ENCODE results near the gene NFATC2IP. TPM values are rescaled to one million over a fixed set of nuclear protein-coding genes. Genes with fewer than 3 reads are reported as not detected.
"Not testable (repeated sequence)": the region's sequence is repeated elsewhere in the genome, so short reads cannot be mapped to it uniquely, and the experiment has no call there.

NFATC2IP gene
- total and polyA plus RNA-seq, 2 experiments from 2014 or later: 11.4 to 16.8 TPM

GRCh38 chr16:28924399-28924761 is 26.4 kb upstream of the NFATC2IP start:
- no peak overlapping the region for H2AFZ ChIP-seq
- no peak overlapping the region for H3K9ac ChIP-seq
- WGBS, 2 experiments (ENCODE audit: low coverage in 1 of 2, low lambda C conversion rate in 2 of 2, missing lambda C conversion rate in 2 of 2): 34 to 48% methylated on average over 10 to 15 of the region's 15 CpGs

GRCh38 chr16:28924762-28925385 is 25.9 kb upstream of the NFATC2IP start, which contains the start of gene RABEP2:
Gene RABEP2 (minus strand): TSS chr16:28925238. CDS start chr16:28925163, 75 bp downstream.
- Histone ChIP-seq H3K9me2 (ENCODE audit: insufficient read depth) (no peaks in the 10 kb centered on the region), H3K36me3 (ENCODE audit: low read depth) (no peaks in the 10 kb centered on the region), H3K79me2 (ENCODE audit: insufficient read depth) (no peaks in the 10 kb centered on the region), H3K4me2 (ENCODE audit: unreplicated experiment) (peak within 1 kb of the TSS; percentile 86), H3K4me1 (ENCODE audit: insufficient read depth) (no peaks in the 10 kb centered on the region), H3F3A (ENCODE audit: insufficient read depth) (peaks cover 8% of the 10 kb centered on the region; the same call in 1 of the 2 replicates), H3K4me3 (peak within 1 kb of the TSS; percentile 85), H3K9me3 (ENCODE audit: low read depth) (no peaks in the 10 kb centered on the region), H3K27me3 (replicated peaks; ENCODE audit: insufficient read depth) (no peaks in the 10 kb centered on the region), H3K27ac (peak within 1 kb of the TSS; percentile 89), H2AFZ (peak within 1 kb of the TSS; percentile 92), H3K9ac (peak within 1 kb of the TSS; percentile 94), H4K20me1 (ENCODE audit: insufficient read depth) (no peaks in the 10 kb centered on the region)
- in situ Hi-C loops (cut with MboI): loop anchor here (25.0 kb wide), 1 partner anchor 388 kb away; the partner anchor contains the start of gene NUPR1
- DNase-seq: peak; percentile 94
- WGBS, 2 experiments (ENCODE audit: low coverage in 1 of 2, low lambda C conversion rate in 2 of 2, missing lambda C conversion rate in 2 of 2): 2 to 5% methylated on average over 13 to 63 of the region's 66 CpGs
- no peak for TF ChIP-seq EZH2phosphoT487 (IDR thresholded peaks at IDR 0.05; ENCODE audit: insufficient read depth, low read depth)
- TF ChIP-seq EZH2 (IDR thresholded peaks at IDR 0.05; ENCODE audit: insufficient read depth, poor library complexity, severe bottlenecking): no peak

More at GRCh38 chr16:28924399-28924761, 26.4 kb upstream of the NFATC2IP start:
- peak overlapping the region; percentile 55 for H3K4me2 ChIP-seq (ENCODE audit: unreplicated experiment)
- no peaks in the 10 kb centered on the region for H3K4me1 ChIP-seq (ENCODE audit: insufficient read depth)
- H3K9me2 ChIP-seq (ENCODE audit: insufficient read depth): no peaks in the 10 kb centered on the region
- no peaks in the 10 kb centered on the region for H3K79me2 ChIP-seq (ENCODE audit: insufficient read depth)
- in situ Hi-C loops (cut with MboI): no loop called here
- H3K27ac ChIP-seq: no peak overlapping the region
- H3K4me3 ChIP-seq: peak overlapping the region; percentile 85
- H3K27me3 ChIP-seq (replicated peaks; ENCODE audit: insufficient read depth): no peaks in the 10 kb centered on the region
- no peaks in the 10 kb centered on the region for H3K36me3 ChIP-seq (ENCODE audit: low read depth)
- DNase-seq: no peak
- H3F3A ChIP-seq (ENCODE audit: insufficient read depth): peaks cover 8% of the 10 kb centered on the region; the same call in 1 of the 2 replicates
- no peaks in the 10 kb centered on the region for H4K20me1 ChIP-seq (ENCODE audit: insufficient read depth)
- TF ChIP-seq EZH2phosphoT487 (IDR thresholded peaks at IDR 0.05; ENCODE audit: insufficient read depth, low read depth) (no peak), EZH2 (IDR thresholded peaks at IDR 0.05; ENCODE audit: insufficient read depth, poor library complexity, severe bottlenecking) (no peak)
- no peaks in the 10 kb centered on the region for H3K9me3 ChIP-seq (ENCODE audit: low read depth)

DNA sequence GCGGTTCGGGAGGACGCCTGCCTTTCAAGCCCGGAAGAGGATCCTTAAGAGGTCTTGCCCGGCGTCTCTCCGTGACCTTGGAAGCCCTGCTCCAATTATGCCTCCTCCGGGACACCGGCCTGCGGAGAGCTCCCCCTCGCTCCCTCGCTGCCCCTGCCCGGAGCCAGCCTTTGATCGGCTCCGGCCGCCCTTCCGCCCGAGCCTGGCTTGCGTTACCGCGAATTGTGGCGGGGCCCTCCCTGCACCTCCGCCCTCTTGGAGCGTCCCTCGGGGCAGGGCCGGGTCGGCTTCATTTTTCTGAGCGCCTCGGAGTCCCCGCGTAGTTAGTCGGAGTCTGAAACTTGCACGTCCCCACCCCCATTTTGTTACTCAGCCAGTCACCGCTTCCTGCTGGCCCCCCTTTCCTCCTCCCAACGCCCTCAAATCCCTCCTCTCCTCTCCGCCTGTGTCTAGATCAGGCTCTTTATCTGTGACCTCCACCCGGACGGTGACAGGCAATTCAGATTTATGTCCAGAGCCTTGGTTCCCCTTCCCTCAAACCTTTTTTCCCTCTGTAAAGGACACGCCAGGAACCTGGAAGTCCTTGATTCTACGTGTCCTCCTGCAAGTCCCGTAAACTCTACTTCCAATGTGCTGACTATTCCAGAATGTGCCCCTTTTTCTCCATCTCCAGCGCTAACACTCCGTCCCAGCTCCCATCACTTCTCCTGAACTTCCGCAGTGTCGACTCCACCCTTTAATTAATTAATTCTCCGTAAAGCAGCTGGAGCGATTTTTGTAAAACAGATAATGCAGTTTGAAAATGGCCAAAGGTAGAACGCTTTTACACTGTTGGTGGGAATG is 25.1 kb upstream of the NFATC2IP start:
- H2AFZ ChIP-seq: peak overlapping the region; percentile 92
- in situ Hi-C loops (cut with MboI): loop anchor here (25.0 kb wide), 1 partner anchor 388 kb away; the partner anchor contains the start of gene NUPR1
- TF ChIP-seq EZH2phosphoT487 (IDR thresholded peaks at IDR 0.05; ENCODE audit: insufficient read depth, low read depth) (no peak), EZH2 (IDR thresholded peaks at IDR 0.05; ENCODE audit: insufficient read depth, poor library complexity, severe bottlenecking) (no peak)

GRCh38 chr16:28926284-28926683 is 24.5 kb upstream of the NFATC2IP start:
- not testable (repeated sequence) for H3K9me2 ChIP-seq (ENCODE audit: insufficient read depth); H3K27me3 ChIP-seq (replicated peaks; ENCODE audit: insufficient read depth); H3K4me1 ChIP-seq (ENCODE audit: insufficient read depth); H3K36me3 ChIP-seq (ENCODE audit: low read depth); DNase-seq; H3K79me2 ChIP-seq (ENCODE audit: insufficient read depth); H4K20me1 ChIP-seq (ENCODE audit: insufficient read depth); H3K27ac ChIP-seq; H3F3A ChIP-seq (ENCODE audit: insufficient read depth); H3K9me3 ChIP-seq (ENCODE audit: low read depth)
- in situ Hi-C loops (cut with MboI): loop anchor here (25.0 kb wide), 1 partner anchor 389 kb away; the partner anchor contains the start of gene NUPR1
- Histone ChIP-seq H2AFZ (peak overlapping the region; percentile 92), H3K4me2 (ENCODE audit: unreplicated experiment) (peak overlapping the region; percentile 86), H3K9ac (peak overlapping the region; percentile 94), H3K4me3 (peak overlapping the region; percentile 85)
- WGBS, 2 experiments (ENCODE audit: low coverage in 1 of 2, low lambda C conversion rate in 2 of 2, missing lambda C conversion rate in 2 of 2): 68 to 74% methylated on average over 2 of the region's 2 CpGs

More for the DNA sequence above, 25.1 kb upstream of the NFATC2IP start:
- WGBS, 2 experiments (ENCODE audit: low coverage in 1 of 2, low lambda C conversion rate in 2 of 2, missing lambda C conversion rate in 2 of 2): 2% methylated on average over 32 to 44 of the region's 48 CpGs
- DNase-seq: peak; percentile 81
- no peaks in the 10 kb centered on the region for H3K9me2 ChIP-seq (ENCODE audit: insufficient read depth)
- H3K36me3 ChIP-seq (ENCODE audit: low read depth): no peaks in the 10 kb centered on the region
- H3K4me2 ChIP-seq (ENCODE audit: unreplicated experiment): peak overlapping the region; percentile 86
- no peaks in the 10 kb centered on the region for H3K9me3 ChIP-seq (ENCODE audit: low read depth)
- H3F3A ChIP-seq (ENCODE audit: insufficient read depth): peaks cover 8% of the 10 kb centered on the region; the same call in 1 of the 2 replicates
- no peaks in the 10 kb centered on the region for H3K79me2 ChIP-seq (ENCODE audit: insufficient read depth)
- no peaks in the 10 kb centered on the region for H4K20me1 ChIP-seq (ENCODE audit: insufficient read depth)
- no peaks in the 10 kb centered on the region for H3K27me3 ChIP-seq (replicated peaks; ENCODE audit: insufficient read depth)
- H3K4me3 ChIP-seq: peak overlapping the region; percentile 85
- peak overlapping the region; percentile 89 for H3K27ac ChIP-seq
- H3K9ac ChIP-seq: peak overlapping the region; percentile 94
- no peaks in the 10 kb centered on the region for H3K4me1 ChIP-seq (ENCODE audit: insufficient read depth)

Data from GM23248 (cell line).